Measurements from ENCODE around the gene CNKSR1.
"Not testable (repeated sequence)": the region's sequence is repeated elsewhere in the genome, so short reads cannot be mapped to it uniquely, and the experiment has no call there.

DNA sequence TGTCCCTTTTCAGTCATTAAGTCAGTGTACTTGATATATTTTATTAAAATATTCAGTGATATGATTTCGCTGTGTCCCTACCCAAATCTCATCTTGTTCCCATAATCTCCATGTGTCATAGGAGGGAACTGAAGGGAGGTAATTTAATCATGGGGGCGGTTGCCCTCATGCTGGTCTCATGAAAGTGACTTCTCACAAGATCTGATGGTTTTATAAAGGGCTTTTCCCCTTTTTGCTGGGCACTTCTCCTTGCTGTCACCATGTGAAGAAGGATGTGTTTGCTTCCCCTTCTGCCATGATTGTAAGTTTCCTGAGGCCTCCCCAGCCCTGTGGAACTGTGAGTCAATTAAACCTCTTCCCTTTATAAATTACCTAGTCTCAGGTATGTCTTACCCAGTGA is 53.4 kb downstream of the CNKSR1 start:
- TF ChIP-seq, protein P1, sequence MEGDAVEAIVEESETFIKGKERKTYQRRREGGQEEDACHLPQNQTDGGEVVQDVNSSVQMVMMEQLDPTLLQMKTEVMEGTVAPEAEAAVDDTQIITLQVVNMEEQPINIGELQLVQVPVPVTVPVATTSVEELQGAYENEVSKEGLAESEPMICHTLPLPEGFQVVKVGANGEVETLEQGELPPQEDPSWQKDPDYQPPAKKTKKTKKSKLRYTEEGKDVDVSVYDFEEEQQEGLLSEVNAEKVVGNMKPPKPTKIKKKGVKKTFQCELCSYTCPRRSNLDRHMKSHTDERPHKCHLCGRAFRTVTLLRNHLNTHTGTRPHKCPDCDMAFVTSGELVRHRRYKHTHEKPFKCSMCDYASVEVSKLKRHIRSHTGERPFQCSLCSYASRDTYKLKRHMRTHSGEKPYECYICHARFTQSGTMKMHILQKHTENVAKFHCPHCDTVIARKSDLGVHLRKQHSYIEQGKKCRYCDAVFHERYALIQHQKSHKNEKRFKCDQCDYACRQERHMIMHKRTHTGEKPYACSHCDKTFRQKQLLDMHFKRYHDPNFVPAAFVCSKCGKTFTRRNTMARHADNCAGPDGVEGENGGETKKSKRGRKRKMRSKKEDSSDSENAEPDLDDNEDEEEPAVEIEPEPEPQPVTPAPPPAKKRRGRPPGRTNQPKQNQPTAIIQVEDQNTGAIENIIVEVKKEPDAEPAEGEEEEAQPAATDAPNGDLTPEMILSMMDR (optimal IDR thresholded peaks at IDR 0.05 in 1 of 3, IDR thresholded peaks at IDR 0.05 in 1 of 3, conservative IDR thresholded peaks at IDR 0.05 in 1 of 3; ENCODE audit: extremely low read depth in 1 of 3, insufficient read depth in 2 of 3, low read length in 3 of 3) = not testable (repeated sequence)
- not testable (repeated sequence) for TF ChIP-seq EZH2 (IDR thresholded peaks at IDR 0.05; ENCODE audit: low read length)

Measured in keratinocyte (primary cell).